DND-41 (cell line): Measurements from ENCODE around the gene SERTAD1.
A peak's percentile ranks its signal among the peaks of the same experiment; 100 is the strongest.

Experiments
- ATAC-seq: fragments of 200-7000 bp; cut with Tn5 transposase; 3 replicates; pipeline ENCODE4 v1.9.1; 2021; ENCODE audit warnings: low read depth; ENCODE audit not compliant: insufficient read depth
- DNase-seq: peaks from one replicate; pipeline ENCODE4 v3.0.0-alpha.2; 2020
- H2AFZ ChIP-seq: 2 replicates; pipeline ENCODE4 v1.6.0; 2012; ENCODE audit warnings: low read depth, low read length
- H3K27ac ChIP-seq: 2 replicates; pipeline ENCODE4 v1.5.1; 2012; ENCODE audit warnings: low read length, inconsistent platforms
- H3K27me3 ChIP-seq: fragments of 200-600 bp; sonication (generic); 2 replicates; pipeline ENCODE4 v1.6.0; 2012; ENCODE audit warnings: low read length, mild to moderate bottlenecking, inconsistent platforms; ENCODE audit not compliant: insufficient read depth, poor library complexity
- H3K36me3 ChIP-seq: 2 replicates; pipeline ENCODE4 v1.5.1; 2012; ENCODE audit warnings: low read length, inconsistent platforms; ENCODE audit not compliant: insufficient read depth
- H3K4me1 ChIP-seq: 2 replicates; pipeline ENCODE4 v1.5.1; 2012; ENCODE audit warnings: mild to moderate bottlenecking, low read length; ENCODE audit not compliant: insufficient read depth
- H3K4me2 ChIP-seq: 2 replicates; pipeline ENCODE4 v1.6.0; 2012; ENCODE audit warnings: mild to moderate bottlenecking, moderate library complexity, low read length, inconsistent platforms; ENCODE audit not compliant: insufficient read depth
- H3K4me3 ChIP-seq, 2 experiments: fragments of 200-600 bp in 1 of 2; shearing (Covaris generic) in 1 of 2; 2 replicates each; pipeline ENCODE4 v1.5.1; 2012 to 2016; ENCODE audit warnings: inconsistent platforms in 2 of 2, low read length in 2 of 2, mild to moderate bottlenecking in 2 of 2, low read depth in 1 of 2, moderate library complexity in 1 of 2
- H3K79me2 ChIP-seq: 2 replicates; pipeline ENCODE4 v1.6.0; 2012; ENCODE audit warnings: low read length, inconsistent platforms; ENCODE audit not compliant: insufficient read depth
- H3K9ac ChIP-seq: 2 replicates; pipeline ENCODE4 v1.6.0; 2012; ENCODE audit warnings: low read depth, mild to moderate bottlenecking, inconsistent platforms, low read length, moderate library complexity
- H3K9me3 ChIP-seq: 2 replicates; pipeline ENCODE4 v1.5.1; 2012; ENCODE audit warnings: low read length, moderate library complexity, mild to moderate bottlenecking, inconsistent platforms; ENCODE audit not compliant: insufficient read depth, severe bottlenecking
- H4K20me1 ChIP-seq: 2 replicates; pipeline ENCODE4 v1.6.0; 2012; ENCODE audit warnings: low read length; ENCODE audit not compliant: insufficient read depth
- EZH2 ChIP-seq: IDR thresholded peaks from 3 replicates; pipeline ENCODE4 v1.6.1; 2012; ENCODE audit warnings: borderline replicate concordance, low read depth, mild to moderate bottlenecking, moderate library complexity, low read length, inconsistent platforms; ENCODE audit not compliant: severe bottlenecking
- TF ChIP-seq, protein P1 (sequence below): IDR thresholded peaks from 2 replicates; pipeline ENCODE4 v1.5.1; 2012; ENCODE audit warnings: borderline replicate concordance, low read length, moderate library complexity, mild to moderate bottlenecking; ENCODE audit not compliant: poor library complexity, severe bottlenecking; ENCODE audit errors: extremely low read depth

SERTAD1 gene

DNA sequence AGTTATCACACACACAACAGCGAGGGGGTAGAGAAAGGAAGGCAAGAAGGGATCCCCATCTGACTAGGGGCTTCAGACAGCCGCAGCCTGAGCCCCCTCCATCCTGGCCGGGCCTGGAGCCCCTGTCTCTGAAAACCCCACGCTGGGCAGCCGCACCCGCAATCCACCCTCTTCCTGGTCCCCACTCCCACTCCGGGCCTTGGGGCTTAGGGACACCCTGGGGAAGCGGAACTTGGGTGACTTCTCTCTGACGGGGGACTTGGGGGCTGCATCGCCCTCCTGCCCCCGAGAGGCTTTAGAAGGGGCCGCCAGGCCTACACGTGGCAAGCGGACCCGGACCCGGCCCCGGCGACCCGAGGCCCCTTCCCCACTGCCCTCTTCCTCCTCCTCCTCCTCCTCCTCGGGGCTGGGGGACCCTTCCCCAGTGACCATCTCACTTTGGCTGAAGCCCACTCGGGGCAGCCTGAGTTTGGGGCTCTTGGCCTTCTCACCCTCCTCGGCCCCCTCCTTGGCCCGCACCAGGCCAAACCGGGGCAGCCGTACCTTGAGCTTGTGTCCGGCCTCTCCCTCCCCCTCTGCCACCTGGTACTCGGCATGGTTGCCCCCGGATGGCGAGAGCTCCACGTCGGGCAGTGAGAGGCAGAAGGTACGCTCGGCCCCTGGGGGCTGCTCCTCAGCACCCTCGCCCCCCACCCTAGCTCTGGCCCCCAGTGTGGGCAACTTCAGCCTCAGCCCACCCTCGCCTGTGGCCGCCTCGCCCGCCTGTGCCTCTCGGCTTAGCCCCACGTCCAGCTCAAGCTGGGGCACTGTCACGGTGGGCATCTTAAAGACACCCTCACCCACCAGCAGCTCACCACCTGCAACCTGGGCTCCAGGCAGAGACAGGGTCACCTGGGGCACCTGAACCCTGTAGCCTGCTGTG lies 31.6 kb downstream of the SERTAD1 start:
- DNase-seq (no peak), ATAC-seq (no peak)
- no peaks in the 10 kb centered on the region for H3K9me3 ChIP-seq
- no peak for TF ChIP-seq EZH2
- TF ChIP-seq, protein P1, sequence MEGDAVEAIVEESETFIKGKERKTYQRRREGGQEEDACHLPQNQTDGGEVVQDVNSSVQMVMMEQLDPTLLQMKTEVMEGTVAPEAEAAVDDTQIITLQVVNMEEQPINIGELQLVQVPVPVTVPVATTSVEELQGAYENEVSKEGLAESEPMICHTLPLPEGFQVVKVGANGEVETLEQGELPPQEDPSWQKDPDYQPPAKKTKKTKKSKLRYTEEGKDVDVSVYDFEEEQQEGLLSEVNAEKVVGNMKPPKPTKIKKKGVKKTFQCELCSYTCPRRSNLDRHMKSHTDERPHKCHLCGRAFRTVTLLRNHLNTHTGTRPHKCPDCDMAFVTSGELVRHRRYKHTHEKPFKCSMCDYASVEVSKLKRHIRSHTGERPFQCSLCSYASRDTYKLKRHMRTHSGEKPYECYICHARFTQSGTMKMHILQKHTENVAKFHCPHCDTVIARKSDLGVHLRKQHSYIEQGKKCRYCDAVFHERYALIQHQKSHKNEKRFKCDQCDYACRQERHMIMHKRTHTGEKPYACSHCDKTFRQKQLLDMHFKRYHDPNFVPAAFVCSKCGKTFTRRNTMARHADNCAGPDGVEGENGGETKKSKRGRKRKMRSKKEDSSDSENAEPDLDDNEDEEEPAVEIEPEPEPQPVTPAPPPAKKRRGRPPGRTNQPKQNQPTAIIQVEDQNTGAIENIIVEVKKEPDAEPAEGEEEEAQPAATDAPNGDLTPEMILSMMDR = no peak
- no peak overlapping the region for H3K9ac ChIP-seq
- no peak overlapping the region for H2AFZ ChIP-seq
- no peaks in the 10 kb centered on the region for H3K4me1 ChIP-seq
- no peak overlapping the region for H3K4me2 ChIP-seq
- no peak overlapping the region for H3K4me3 ChIP-seq
- no peaks in the 10 kb centered on the region for H3K36me3 ChIP-seq
- H3K27me3 ChIP-seq = no peaks in the 10 kb centered on the region
- no peaks in the 10 kb centered on the region for H3K79me2 ChIP-seq
- no peaks in the 10 kb centered on the region for H4K20me1 ChIP-seq
- H3K27ac ChIP-seq = no peak overlapping the region

DNA sequence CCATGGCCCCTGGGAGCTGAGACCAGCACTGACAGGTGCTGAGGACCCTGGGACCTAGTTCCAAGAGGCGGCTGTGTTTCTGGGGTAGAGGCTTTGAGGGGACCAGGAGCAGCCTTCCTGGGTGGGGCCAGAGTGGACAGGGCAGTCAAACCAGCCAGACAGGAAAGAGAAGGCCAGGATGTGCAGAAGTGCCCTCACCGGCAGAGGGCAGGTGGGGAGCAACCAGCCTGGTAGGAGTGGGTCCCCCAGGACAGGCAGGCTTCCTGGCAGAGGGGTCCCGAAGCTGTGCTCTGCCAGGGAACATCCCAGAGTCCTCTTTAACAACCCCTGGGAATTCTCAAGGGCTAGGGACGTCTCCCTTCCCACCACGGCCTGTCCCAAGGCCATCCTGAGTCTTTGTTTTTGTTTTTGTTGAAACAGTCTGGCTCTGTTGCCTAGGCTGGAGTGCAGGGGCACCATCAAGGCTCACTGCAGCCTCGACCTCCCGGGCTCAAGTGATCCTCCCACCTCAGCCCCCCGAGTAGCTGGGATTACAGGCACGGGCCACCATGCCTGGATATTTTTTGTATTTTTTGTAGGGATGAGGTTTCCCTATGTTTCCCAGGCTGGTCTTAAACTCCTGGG lies 32.8 kb downstream of the SERTAD1 start:
- H3K4me1 ChIP-seq = no peaks in the 10 kb centered on the region
- no peak overlapping the region for H3K9ac ChIP-seq
- H3K4me3 ChIP-seq = no peak overlapping the region
- TF ChIP-seq, protein P1 = peak; percentile 10
- no peak for TF ChIP-seq EZH2
- ATAC-seq (no peak), DNase-seq (no peak)
- H3K79me2 ChIP-seq = no peaks in the 10 kb centered on the region
- H3K36me3 ChIP-seq = no peaks in the 10 kb centered on the region
- H4K20me1 ChIP-seq = no peaks in the 10 kb centered on the region
- H3K27me3 ChIP-seq = no peaks in the 10 kb centered on the region
- no peak overlapping the region for H3K4me2 ChIP-seq
- no peak overlapping the region for H2AFZ ChIP-seq
- H3K9me3 ChIP-seq = no peaks in the 10 kb centered on the region
- H3K27ac ChIP-seq = no peak overlapping the region

DNA sequence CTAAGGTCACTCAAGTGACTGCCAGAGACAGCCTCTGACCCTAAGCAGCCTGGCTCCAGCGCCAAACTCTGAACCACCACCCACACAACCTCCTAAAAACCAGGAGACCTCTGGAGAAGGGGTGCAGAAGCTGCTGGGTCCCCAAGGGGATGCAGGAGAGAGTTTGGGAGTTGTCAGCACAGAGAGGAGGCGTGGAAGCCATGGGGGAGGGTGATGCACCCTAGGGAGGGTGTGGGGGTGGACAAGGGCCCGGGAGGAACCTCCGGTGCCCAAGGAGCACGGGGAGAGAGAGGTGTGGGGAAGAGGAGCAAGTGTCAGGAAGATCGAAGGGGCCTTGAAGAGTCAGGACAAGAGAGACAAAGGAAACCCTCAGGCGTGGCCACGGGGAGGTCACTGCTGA lies 33.7 kb downstream of the SERTAD1 start:
- H3K36me3 ChIP-seq = no peaks in the 10 kb centered on the region
- DNase-seq (no peak), ATAC-seq (no peak)
- no peaks in the 10 kb centered on the region for H4K20me1 ChIP-seq
- H3K79me2 ChIP-seq = no peaks in the 10 kb centered on the region
- no peak overlapping the region for H3K27ac ChIP-seq
- no peak overlapping the region for H2AFZ ChIP-seq
- H3K9me3 ChIP-seq = no peaks in the 10 kb centered on the region
- H3K27me3 ChIP-seq = no peaks in the 10 kb centered on the region
- H3K9ac ChIP-seq = no peak overlapping the region
- no peaks in the 10 kb centered on the region for H3K4me1 ChIP-seq
- H3K4me2 ChIP-seq = no peak overlapping the region
- H3K4me3 ChIP-seq = no peak overlapping the region
- TF ChIP-seq, protein P1 = no peak
- TF ChIP-seq EZH2 = no peak
